WTC11 (cell line): ENCODE data around the gene ARL15.

Source experiments
- AR ChIP-seq: fragments of 250-450 bp; sonication (Bioruptor Pico); IDR thresholded peaks from 2 replicates; pipeline ENCODE4 v1.9.0; 2021; ENCODE audit warnings: mild to moderate bottlenecking
- CBFB ChIP-seq: sonication (generic); formaldehyde crosslinking; IDR thresholded peaks from 2 replicates; pipeline ENCODE4 v1.8.1; 2022; ENCODE audit warnings: mild to moderate bottlenecking, low read depth, missing genetic modification reagents
- CREB1 ChIP-seq: sonication (generic); formaldehyde crosslinking; IDR thresholded peaks from 2 replicates; pipeline ENCODE4 v1.8.0; 2023; ENCODE audit warnings: mild to moderate bottlenecking, missing genetic modification reagents
- CTCF ChIP-seq: fragments of 200-600 bp; IDR thresholded peaks from 2 replicates; pipeline ENCODE4 v1.8.0; 2022; ENCODE audit warnings: antibody characterized with exemption
- E2F4 ChIP-seq: sonication (generic); formaldehyde crosslinking; IDR thresholded peaks from 2 replicates; pipeline ENCODE4 v1.8.1; 2022; ENCODE audit warnings: low read depth, mild to moderate bottlenecking, moderate library complexity, missing genetic modification reagents, borderline replicate concordance
- FOXJ3 ChIP-seq: sonication (generic); formaldehyde crosslinking; IDR thresholded peaks from 2 replicates; pipeline ENCODE4 v1.9.0; 2021; ENCODE audit warnings: missing genetic modification reagents, mild to moderate bottlenecking, borderline replicate concordance
- MAX ChIP-seq: sonication (generic); formaldehyde crosslinking; IDR thresholded peaks from 2 replicates; pipeline ENCODE4 v1.8.0; 2022; ENCODE audit warnings: mild to moderate bottlenecking, missing genetic modification reagents
- NFYB ChIP-seq: sonication (generic); formaldehyde crosslinking; conservative IDR thresholded peaks from 2 replicates; pipeline ENCODE4 v1.8.0; 2022; ENCODE audit warnings: low read depth, missing genetic modification reagents
- ZBTB21 ChIP-seq: sonication (generic); formaldehyde crosslinking; IDR thresholded peaks from 2 replicates; pipeline ENCODE4 v1.8.1; 2023; ENCODE audit warnings: mild to moderate bottlenecking, missing genetic modification reagents, borderline replicate concordance

GRCh38 chr5:54135042-54135441 is 175.3 kb downstream of the ARL15 start:
- TF ChIP-seq NFYB (CRISPR knock-in tag) (no peak), CREB1 (CRISPR knock-in tag) (no peak), CTCF (no peak), FOXJ3 (no peak), MAX (CRISPR knock-in tag) (no peak), ZBTB21 (CRISPR knock-in tag) (no peak), CBFB (no peak), AR (CRISPR knock-in tag) (no peak), E2F4 (CRISPR knock-in tag) (no peak)
